Nephron progenitor cell (in vitro differentiated cells): ENCODE measurements around the gene ROBO2.

Experiments
- DNase-seq: peaks from one replicate; pipeline ENCODE4 v3.0.0; 2021
- H3K27ac Mint-ChIP-seq: 2 replicates; pipeline ENCODE4 v1.8.0; 2021; ENCODE audit warnings: mild to moderate bottlenecking, moderate library complexity, mixed read lengths
- H3K27me3 Mint-ChIP-seq: 2 replicates; pipeline ENCODE4 v1.8.0; 2021; ENCODE audit warnings: mild to moderate bottlenecking, low read depth, mixed read lengths; ENCODE audit not compliant: poor library complexity
- H3K36me3 Mint-ChIP-seq: 2 replicates; pipeline ENCODE4 v1.8.0; 2021; ENCODE audit warnings: low read depth, mixed read lengths
- H3K4me1 Mint-ChIP-seq: 2 replicates; pipeline ENCODE4 v1.8.0; 2021; ENCODE audit warnings: mixed read lengths
- H3K4me3 Mint-ChIP-seq: 2 replicates; pipeline ENCODE4 v1.8.0; 2021; ENCODE audit warnings: mild to moderate bottlenecking, moderate library complexity, mixed read lengths
- H3K9me3 Mint-ChIP-seq: 2 replicates; pipeline ENCODE4 v1.8.0; 2021; ENCODE audit warnings: mild to moderate bottlenecking, moderate library complexity, mixed read lengths
- CTCF ChIP-seq: fragments of 200-600 bp; sonication (generic); IDR thresholded peaks from 2 replicates; pipeline ENCODE4 v1.5.0; 2021; ENCODE audit warnings: antibody characterized with exemption

Gene ROBO2

GRCh38 chr3:77313843-77314242, 273.9 kb downstream of the ROBO2 start:
- no peak for TF ChIP-seq CTCF
- Mint-ChIP-seq H3K27ac (no peak overlapping the region), H3K4me1 (no peaks in the 10 kb centered on the region), H3K9me3 (no peaks in the 10 kb centered on the region), H3K36me3 (no peaks in the 10 kb centered on the region), H3K4me3 (no peak overlapping the region), H3K27me3 (no peaks in the 10 kb centered on the region)
- no peak for DNase-seq

- H3K27me3 Mint-ChIP-seq, result no peaks in the 10 kb centered on the region
- H3K9me3 Mint-ChIP-seq, result no peaks in the 10 kb centered on the region
- DNase-seq, result no peak
- TF ChIP-seq CTCF, result peak; percentile 22
- H3K36me3 Mint-ChIP-seq, result no peaks in the 10 kb centered on the region
- peaks cover 8% of the 10 kb centered on the region for H3K4me1 Mint-ChIP-seq
- H3K4me3 Mint-ChIP-seq, result no peak overlapping the region
- no peak overlapping the region for H3K27ac Mint-ChIP-seq
These were observed 279.8 kb downstream of the ROBO2 start for GRCh38 chr3:77319711-77320110.

GRCh38 chr3:77320514-77320913, 280.6 kb downstream of the ROBO2 start:
- peaks cover 8% of the 10 kb centered on the region for H3K4me1 Mint-ChIP-seq
- H3K9me3 Mint-ChIP-seq, result no peaks in the 10 kb centered on the region
- peak; percentile 16 for DNase-seq
- no peak overlapping the region for H3K4me3 Mint-ChIP-seq
- no peak overlapping the region for H3K27ac Mint-ChIP-seq
- H3K36me3 Mint-ChIP-seq, result no peaks in the 10 kb centered on the region
- peak; percentile 84 for TF ChIP-seq CTCF
- H3K27me3 Mint-ChIP-seq, result no peaks in the 10 kb centered on the region

GRCh38 chr3:77321646-77322045, 281.7 kb downstream of the ROBO2 start:
- Mint-ChIP-seq H3K27ac (peak overlapping the region; percentile 4), H3K36me3 (no peaks in the 10 kb centered on the region), H3K9me3 (no peaks in the 10 kb centered on the region), H3K27me3 (no peaks in the 10 kb centered on the region), H3K4me1 (peaks cover 8% of the 10 kb centered on the region), H3K4me3 (no peak overlapping the region)
- no peak for TF ChIP-seq CTCF
- DNase-seq, result no peak

DNA sequence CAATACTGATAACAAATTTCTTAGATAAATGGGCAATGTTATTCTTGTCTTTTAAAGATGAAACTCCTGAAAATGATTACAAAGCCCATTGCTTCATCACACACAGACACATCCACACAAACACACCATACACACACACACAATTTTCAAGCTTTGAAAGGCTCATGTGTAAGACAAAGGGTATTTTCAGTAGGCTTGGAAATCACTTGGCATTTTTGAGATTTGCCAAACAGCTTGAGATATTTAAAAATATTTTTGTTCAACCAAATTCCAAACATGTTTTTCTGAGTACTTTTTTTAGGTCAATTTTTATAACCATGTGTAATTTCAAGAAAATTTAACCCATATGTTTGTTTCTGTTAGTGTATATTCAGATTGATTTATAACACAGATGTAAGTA, 283.7 kb downstream of the ROBO2 start:
- DNase-seq, result no peak
- no peak for TF ChIP-seq CTCF
- H3K4me3 Mint-ChIP-seq, result no peak overlapping the region
- no peaks in the 10 kb centered on the region for H3K9me3 Mint-ChIP-seq
- H3K27ac Mint-ChIP-seq, result no peak overlapping the region
- no peaks in the 10 kb centered on the region for H3K27me3 Mint-ChIP-seq
- H3K36me3 Mint-ChIP-seq, result no peaks in the 10 kb centered on the region
- peaks cover 8% of the 10 kb centered on the region for H3K4me1 Mint-ChIP-seq

DNA sequence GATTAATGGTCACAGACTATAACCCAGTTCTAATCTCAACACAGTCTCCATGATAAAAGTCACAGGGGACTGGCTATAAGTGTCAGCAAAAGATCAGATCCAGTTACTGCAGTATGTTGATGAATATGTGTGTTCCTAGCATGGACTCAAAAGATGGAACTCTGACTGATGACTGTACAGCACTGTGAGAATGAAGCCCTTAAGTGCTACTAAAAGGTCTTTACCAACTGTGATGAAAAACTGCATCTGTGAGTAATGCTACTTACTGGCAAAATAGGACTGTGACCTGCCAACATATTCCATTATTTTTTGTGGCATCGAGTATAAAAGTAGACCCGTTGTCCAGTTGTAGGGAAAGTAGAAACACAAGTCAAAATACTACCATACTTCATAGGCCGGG, 284.2 kb downstream of the ROBO2 start:
- Mint-ChIP-seq H3K27ac (no peak overlapping the region), H3K9me3 (no peaks in the 10 kb centered on the region), H3K27me3 (no peaks in the 10 kb centered on the region), H3K36me3 (no peaks in the 10 kb centered on the region), H3K4me3 (no peak overlapping the region), H3K4me1 (peaks cover 8% of the 10 kb centered on the region)
- DNase-seq, result no peak
- no peak for TF ChIP-seq CTCF
